H1 (cell line): ENCODE results near the gene APOA1. TPM values are rescaled to one million over a fixed set of nuclear protein-coding genes. Genes with fewer than 3 reads are reported as not detected.

Experiments used
- CTCF ChIA-PET: fragments of 300-600 bp; sonication (Branson Sonifier 250); formaldehyde crosslinking; loops from one replicate; lab custom pipeline; 2021; ENCODE audit not compliant: partially characterized antibody; lab: Charles Lee
- POLR2A ChIA-PET: fragments of 300-600 bp; sonication (Branson Sonifier 250); formaldehyde crosslinking; loops from one replicate; lab custom pipeline; 2021; ENCODE audit warnings: inconsistent platforms; ENCODE audit not compliant: partially characterized antibody; lab: Charles Lee
- DNase-seq, 2 experiments: peaks; one replicate each; pipeline versions ENCODE4 v3.0.0 to v3.0.0-alpha.2; 2010 to 2022; ENCODE audit warnings: low spot score in 2 of 2, low read depth in 1 of 2, mixed read lengths in 1 of 2
- FAIRE-seq: peaks from 2 replicates; lab custom pipeline; 2011; peaks lifted over from hg19 to GRCh38; lab: Jason Lieb, UNC
- H2AFZ ChIP-seq: 2 replicates; pipeline ENCODE4 v1.8.1; 2012; ENCODE audit warnings: low read length, inconsistent platforms
- H2AK5ac ChIP-seq: 2 replicates; pipeline ENCODE4 v1.6.1; 2013; ENCODE audit warnings: low read depth, low read length
- H2BK120ac ChIP-seq: replicated peaks from 2 replicates; pipeline ENCODE3; 2013; ENCODE audit warnings: low read depth, low read length, inconsistent platforms
- H2BK12ac ChIP-seq: 2 replicates; pipeline ENCODE4 v1.6.1; 2013; ENCODE audit warnings: low read depth, low read length
- H2BK15ac ChIP-seq: 2 replicates; pipeline ENCODE4 v1.6.1; 2013; ENCODE audit warnings: low read length
- H2BK20ac ChIP-seq: 2 replicates; pipeline ENCODE4 v1.6.1; 2013; ENCODE audit warnings: low read length
- H2BK5ac ChIP-seq: 2 replicates; pipeline ENCODE4 v1.6.1; 2013; ENCODE audit warnings: low read depth, low read length
- H3K14ac ChIP-seq: 2 replicates; pipeline ENCODE4 v1.6.1; 2013; ENCODE audit warnings: inconsistent platforms; ENCODE audit not compliant: insufficient read length
- H3K18ac ChIP-seq: 2 replicates; pipeline ENCODE4 v1.6.1; 2013; ENCODE audit warnings: low read length; ENCODE audit errors: extremely low read depth
- H3K23ac ChIP-seq: 2 replicates; pipeline ENCODE4 v1.6.1; 2013; ENCODE audit warnings: inconsistent platforms; ENCODE audit not compliant: insufficient read length
- H3K23me2 ChIP-seq: 2 replicates; pipeline ENCODE4 v1.6.1; 2013; ENCODE audit warnings: low read depth, low read length
- H3K27ac ChIP-seq: 2 replicates; pipeline ENCODE4 v1.6.1; 2011; ENCODE audit warnings: low read depth, low read length, inconsistent platforms
- H3K27me3 ChIP-seq, 4 experiments: replicated peaks in 1 of 4; 1 replicate in 1 of 4; 2 replicates in 3 of 4; pipeline versions ENCODE4 v1.6.1 to v1.8.1; 2011 to 2013; ENCODE audit warnings: low read length in 3 of 4, mild to moderate bottlenecking in 3 of 4, inconsistent platforms in 2 of 4, mixed read lengths in 2 of 4, moderate library complexity in 1 of 4; ENCODE audit not compliant: control insufficient read depth in 3 of 4, insufficient read depth in 3 of 4; ENCODE audit errors: extremely low read depth in 1 of 4
- H3K36me3 ChIP-seq, 4 experiments: 2 replicates each; pipeline versions ENCODE4 v1.6.1 to v1.8.1; 2011 to 2013; ENCODE audit warnings: mild to moderate bottlenecking in 4 of 4, low read length in 3 of 4, moderate library complexity in 2 of 4, control low read depth in 1 of 4, inconsistent platforms in 1 of 4; ENCODE audit not compliant: insufficient read depth in 4 of 4, control insufficient read depth in 2 of 4
- H3K4ac ChIP-seq: replicated peaks from 2 replicates; pipeline ENCODE3; 2013; ENCODE audit warnings: low read length, low read depth, mixed read lengths, inconsistent platforms; ENCODE audit not compliant: insufficient read length
- H3K4me1 ChIP-seq, 4 experiments: replicated peaks in 1 of 4; 1 replicate in 1 of 4; 2 replicates in 3 of 4; pipeline versions ENCODE4 v1.6.1 to v1.8.1; 2011 to 2013; ENCODE audit warnings: low read length in 3 of 4, inconsistent platforms in 2 of 4, mixed read lengths in 1 of 4; ENCODE audit not compliant: insufficient read depth in 4 of 4, control insufficient read depth in 3 of 4
- H3K4me2 ChIP-seq, 2 experiments: 2 replicates each; pipeline versions ENCODE4 v1.6.1 to v1.8.1; 2011 to 2013; ENCODE audit warnings: low read depth in 2 of 2, low read length in 2 of 2, control low read depth in 1 of 2, inconsistent platforms in 1 of 2, mild to moderate bottlenecking in 1 of 2; ENCODE audit not compliant: insufficient read depth in 1 of 2
- H3K4me3 ChIP-seq, 4 experiments: fragments of 200-600, 300-600 bp in 1 of 4; sonication (generic), shearing (Covaris generic), sonication (Bioruptor Twin) in 1 of 4; 2 replicates each; pipeline versions ENCODE4 v1.5.1 to v1.8.1; 2011 to 2016; ENCODE audit warnings: low read length in 4 of 4, low read depth in 3 of 4, control low read depth in 2 of 4, inconsistent platforms in 2 of 4, mild to moderate bottlenecking in 2 of 4, mixed read lengths in 1 of 4, moderate library complexity in 1 of 4; ENCODE audit not compliant: insufficient read depth in 2 of 4; ENCODE audit errors: extremely low read depth in 1 of 4
- H3K56ac ChIP-seq: replicated peaks from 2 replicates; pipeline ENCODE3; 2013; ENCODE audit warnings: low read depth, mild to moderate bottlenecking, mixed read lengths, low read length, inconsistent platforms; ENCODE audit not compliant: insufficient read length
- H3K79me1 ChIP-seq: 2 replicates; pipeline ENCODE4 v1.6.1; 2013; ENCODE audit warnings: low read depth, low read length, control low read depth
- H3K79me2 ChIP-seq, 2 experiments: 2 replicates each; pipeline versions ENCODE4 v1.6.1 to v1.8.1; 2012 to 2013; ENCODE audit warnings: low read length in 2 of 2, mild to moderate bottlenecking in 2 of 2, inconsistent platforms in 1 of 2; ENCODE audit not compliant: insufficient read depth in 2 of 2, control insufficient read depth in 1 of 2
- H3K9ac ChIP-seq, 4 experiments: replicated peaks in 1 of 4; 1 replicate in 1 of 4; 2 replicates in 3 of 4; pipeline versions ENCODE4 v1.6.1 to v1.8.1; 2011 to 2013; ENCODE audit warnings: low read depth in 3 of 4, low read length in 3 of 4, control low read depth in 2 of 4, mild to moderate bottlenecking in 2 of 4, moderate library complexity in 2 of 4, inconsistent platforms in 1 of 4; ENCODE audit errors: extremely low read depth in 1 of 4
- H3K9me3 ChIP-seq, 2 experiments: 2 replicates each; pipeline versions ENCODE4 v1.6.1 to v1.8.1; 2012 to 2013; ENCODE audit warnings: mild to moderate bottlenecking in 2 of 2, moderate library complexity in 2 of 2, control low read depth in 1 of 2, inconsistent platforms in 1 of 2, low read depth in 1 of 2, low read length in 1 of 2, mixed read lengths in 1 of 2; ENCODE audit not compliant: insufficient read depth in 2 of 2
- H4K20me1 ChIP-seq, 2 experiments: replicated peaks in 1 of 2; 2 replicates each; pipeline versions ENCODE3 to v1.8.1; 2011 to 2013; ENCODE audit warnings: inconsistent platforms in 2 of 2, low read length in 2 of 2, mild to moderate bottlenecking in 1 of 2; ENCODE audit not compliant: insufficient read depth in 2 of 2, control insufficient read depth in 1 of 2
- H4K5ac ChIP-seq: 2 replicates; pipeline ENCODE4 v1.6.1; 2013; ENCODE audit warnings: low read length, low read depth, mixed read lengths, inconsistent platforms; ENCODE audit not compliant: insufficient read length
- H4K8ac ChIP-seq: 2 replicates; pipeline ENCODE4 v1.8.0; 2013; ENCODE audit warnings: mild to moderate bottlenecking, moderate library complexity, low read length, inconsistent platforms; ENCODE audit not compliant: insufficient read depth; ENCODE audit errors: extremely low read depth
- H4K91ac ChIP-seq: replicated peaks from 2 replicates; pipeline ENCODE3; 2013; ENCODE audit warnings: low read length, mixed read lengths, inconsistent platforms; ENCODE audit not compliant: insufficient read length
- BCL11A ChIP-seq, 2 experiments: IDR thresholded peaks; one replicate each; pipeline ENCODE4 v1.6.1; 2011; ENCODE audit warnings: low read depth in 2 of 2, low read length in 2 of 2, mild to moderate bottlenecking in 2 of 2
- BRCA1 ChIP-seq: IDR thresholded peaks from 2 replicates; pipeline ENCODE4 v1.6.1; 2012; ENCODE audit warnings: low read depth, low read length, improper control_type of control experiment
- CBX5 ChIP-seq: fragments of 300-800, 300-1000 bp; sonication (generic); IDR thresholded peaks from 2 replicates; pipeline ENCODE4 v1.7.1; 2016; ENCODE audit warnings: antibody characterized with exemption, low read length, low read depth
- CBX8 ChIP-seq: fragments of 300-800, 300-1000 bp; sonication (generic); IDR thresholded peaks from 2 replicates; pipeline ENCODE4 v1.7.1; 2016; ENCODE audit warnings: low read depth, low read length, borderline replicate concordance
- CEBPB ChIP-seq: IDR thresholded peaks from 2 replicates; pipeline ENCODE4 v1.6.1; 2012; ENCODE audit warnings: low read depth, low read length
- CHD1 ChIP-seq: IDR thresholded peaks from 2 replicates; pipeline ENCODE4 v1.6.1; 2012; ENCODE audit warnings: low read depth, low read length, improper control_type of control experiment
- CHD2 ChIP-seq: IDR thresholded peaks from 2 replicates; pipeline ENCODE4 v1.6.1; 2012; ENCODE audit warnings: low read length, improper control_type of control experiment
- FOSL1 ChIP-seq: IDR thresholded peaks from 2 replicates; pipeline ENCODE4 v1.6.1; 2011; ENCODE audit warnings: mild to moderate bottlenecking, low read depth, low read length, moderate library complexity; ENCODE audit not compliant: insufficient read depth
- HDAC6 ChIP-seq: IDR thresholded peaks from one replicate; pipeline ENCODE4 v1.7.1; 2012; ENCODE audit warnings: low read depth, mild to moderate bottlenecking, inconsistent platforms, low read length, moderate library complexity
- MAFK ChIP-seq: IDR thresholded peaks from 2 replicates; pipeline ENCODE4 v1.6.1; 2012; ENCODE audit warnings: low read depth, mild to moderate bottlenecking, improper control_type of control experiment, low read length
- POLR2AphosphoS5 ChIP-seq: IDR thresholded peaks from 2 replicates; pipeline ENCODE4 v1.6.1; 2011; ENCODE audit warnings: low read depth, low read length
- RBBP5 ChIP-seq: IDR thresholded peaks from 2 replicates; pipeline ENCODE4 v1.7.1; 2012; ENCODE audit warnings: low read depth, mild to moderate bottlenecking, inconsistent platforms, low read length, moderate library complexity, borderline replicate concordance
- SP2 ChIP-seq: IDR thresholded peaks from 2 replicates; pipeline ENCODE4 v1.6.1; 2012; ENCODE audit warnings: mild to moderate bottlenecking, low read length, inconsistent platforms
- TAF7 ChIP-seq: optimal IDR thresholded peaks from 2 replicates; pipeline ENCODE3; 2011; ENCODE audit warnings: low read depth, mild to moderate bottlenecking, inconsistent platforms, low read length, moderate library complexity, borderline replicate concordance
- WGBS, 2 experiments: shearing (Covaris generic) in 1 of 2; methylation state at CpG; one replicate each; pipeline versions ENCODE4 v1.1.6 to v1.1.7; 2013 to 2015; ENCODE audit warnings: low lambda C conversion rate in 2 of 2, mixed read lengths in 2 of 2, inconsistent platforms in 1 of 2, low coverage in 1 of 2, missing lambda C conversion rate in 1 of 2; ENCODE audit not compliant: insufficient replicate concordance in 2 of 2, insufficient coverage in 1 of 2, insufficient read length in 1 of 2; ENCODE audit errors: extremely low coverage in 1 of 2, missing lambda C conversion rate in 1 of 2; 5-methylcytosine and 5-hydroxymethylcytosine counted together
- polyA plus RNA-seq, 7 experiments: library from polyadenylated mRNA; depleted of rRNA in 3 of 7; stranded (reverse) in 5 of 7; unstranded in 2 of 7; fragments of >200 nt in 5 of 7; fragments of 200-250 nt in 2 of 7; gene quantifications; 1 replicate in 5 of 7; 2 replicates in 1 of 7; 4 replicates in 1 of 7; pipeline versions ENCODE4 v1.2.1 to v1.2.3, GENCODE V29; 2011 to 2013; ENCODE audit warnings: missing spikeins in 2 of 7, mixed read lengths in 2 of 7
- total RNA-seq: library from RNA; stranded (reverse); fragmentation: NEBNext Ultra II Directional; extraction: Animal tissue kit (Norgen Biotek cat#: 25700); gene quantifications from 2 replicates; pipeline ENCODE4 v1.2.1, GENCODE V29; 2021
- TF ChIP-seq, protein P1 (sequence below): IDR thresholded peaks from 2 replicates; pipeline ENCODE4 v1.6.1; 2011; ENCODE audit warnings: low read length, improper control_type of control experiment

The APOA1 gene
- total and polyA plus RNA-seq, 2 of the 8 experiments (the other 6 are each of a cell fraction or from before 2014, with no cell fraction given), result 0.80 TPM; not detected in 1

DNA sequence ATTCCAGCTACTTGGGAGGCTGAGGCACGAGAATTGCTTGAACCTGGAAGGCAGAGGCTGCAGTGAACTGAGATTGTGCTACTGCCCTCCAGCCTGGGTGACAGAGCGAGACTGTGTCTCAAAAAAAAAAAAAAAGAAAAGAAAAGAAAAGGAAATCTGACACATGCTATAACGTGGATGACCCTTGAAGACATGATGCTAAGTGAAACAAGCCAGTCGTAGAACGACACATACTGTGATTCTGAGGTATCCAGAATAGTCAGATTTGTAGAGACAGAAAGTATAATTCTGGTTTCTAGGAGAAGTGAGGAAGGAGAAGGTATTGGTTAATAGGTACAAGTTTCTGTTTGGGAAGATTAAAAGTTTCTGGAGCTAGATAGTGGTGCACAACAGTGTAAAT is 39.1 kb downstream of the APOA1 start:
- H3K4ac ChIP-seq, result no peak overlapping the region
- no peaks in the 10 kb centered on the region for H3K23me2 ChIP-seq
- H2BK20ac ChIP-seq, result no peak overlapping the region
- H3K9me3 ChIP-seq, result no peaks in the 10 kb centered on the region
- WGBS, 2 experiments, result 86% methylated on average over 4 of the region's 5 CpGs; no CpG with 5 or more reads in 1 of the 2 experiments
- no peak overlapping the region for H2BK12ac ChIP-seq
- DNase-seq (no peak), FAIRE-seq (no peak)
- H3K27me3 ChIP-seq, result no peaks in the 10 kb centered on the region
- H4K5ac ChIP-seq, result no peak overlapping the region
- H4K91ac ChIP-seq, result no peak overlapping the region
- no peak overlapping the region for H3K4me3 ChIP-seq
- no peak overlapping the region for H2BK120ac ChIP-seq
- H3K79me2 ChIP-seq, result no peaks in the 10 kb centered on the region
- no peak overlapping the region for H2AFZ ChIP-seq
- no peak overlapping the region for H4K8ac ChIP-seq
- H3K79me1 ChIP-seq, result no peaks in the 10 kb centered on the region
- H3K18ac ChIP-seq, result no peak overlapping the region
- no peaks in the 10 kb centered on the region for H3K36me3 ChIP-seq
- no peak overlapping the region for H3K4me2 ChIP-seq
- H2BK15ac ChIP-seq, result no peak overlapping the region
- no peak overlapping the region for H3K27ac ChIP-seq
- H2AK5ac ChIP-seq, result no peak overlapping the region
- no peak overlapping the region for H3K56ac ChIP-seq
- H2BK5ac ChIP-seq, result no peak overlapping the region
- ChIA-PET CTCF (interaction anchor here (1.1 to 4.5 kb wide), 2 partner anchors 8 to 28 kb away, joined by 4 to 31 read pairs; partner anchors contain the start of gene APOA5), POLR2A (no interaction called here)
- H3K14ac ChIP-seq, result no peak overlapping the region
- H3K4me1 ChIP-seq, result 0 out of 7 replicates have a peak, but pooled peaks cover 0 to 3% (median 0%) of the 10 kb centered on the region in 4 experiments
- no peak overlapping the region for H3K9ac ChIP-seq
- H3K23ac ChIP-seq, result no peak overlapping the region
- H4K20me1 ChIP-seq, result no peaks in the 10 kb centered on the region
- TF ChIP-seq CBX8 (no peak), FOSL1 (no peak), CHD1 (no peak), CBX5 (no peak), POLR2AphosphoS5 (no peak), CEBPB (no peak), BCL11A (IDR thresholded peaks at IDR 0.05; ENCODE audit: low read depth in 2 of 2, low read length in 2 of 2) (no peak), HDAC6 (no peak), MAFK (no peak), BRCA1 (no peak), CHD2 (no peak), SP2 (no peak), TAF7 (no peak), RBBP5 (no peak)
- TF ChIP-seq, protein P1, sequence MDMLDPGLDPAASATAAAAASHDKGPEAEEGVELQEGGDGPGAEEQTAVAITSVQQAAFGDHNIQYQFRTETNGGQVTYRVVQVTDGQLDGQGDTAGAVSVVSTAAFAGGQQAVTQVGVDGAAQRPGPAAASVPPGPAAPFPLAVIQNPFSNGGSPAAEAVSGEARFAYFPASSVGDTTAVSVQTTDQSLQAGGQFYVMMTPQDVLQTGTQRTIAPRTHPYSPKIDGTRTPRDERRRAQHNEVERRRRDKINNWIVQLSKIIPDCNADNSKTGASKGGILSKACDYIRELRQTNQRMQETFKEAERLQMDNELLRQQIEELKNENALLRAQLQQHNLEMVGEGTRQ, result no peak
